Stimulated activated CD8-positive, alpha-beta memory T cell treated with anti-CD3 and anti-CD28 coated beads, Interleukin-2, amount 100 ng/mL, for 48 hours (primary cell): ENCODE results near the gene TPSAB1.

Experiments used
- DNase-seq, 2 donors: peaks; one replicate each; pipeline ENCODE4 v3.0.0-alpha.2; 2020; ENCODE audit warnings: low read depth in 2 of 2

Gene TPSAB1

DNA sequence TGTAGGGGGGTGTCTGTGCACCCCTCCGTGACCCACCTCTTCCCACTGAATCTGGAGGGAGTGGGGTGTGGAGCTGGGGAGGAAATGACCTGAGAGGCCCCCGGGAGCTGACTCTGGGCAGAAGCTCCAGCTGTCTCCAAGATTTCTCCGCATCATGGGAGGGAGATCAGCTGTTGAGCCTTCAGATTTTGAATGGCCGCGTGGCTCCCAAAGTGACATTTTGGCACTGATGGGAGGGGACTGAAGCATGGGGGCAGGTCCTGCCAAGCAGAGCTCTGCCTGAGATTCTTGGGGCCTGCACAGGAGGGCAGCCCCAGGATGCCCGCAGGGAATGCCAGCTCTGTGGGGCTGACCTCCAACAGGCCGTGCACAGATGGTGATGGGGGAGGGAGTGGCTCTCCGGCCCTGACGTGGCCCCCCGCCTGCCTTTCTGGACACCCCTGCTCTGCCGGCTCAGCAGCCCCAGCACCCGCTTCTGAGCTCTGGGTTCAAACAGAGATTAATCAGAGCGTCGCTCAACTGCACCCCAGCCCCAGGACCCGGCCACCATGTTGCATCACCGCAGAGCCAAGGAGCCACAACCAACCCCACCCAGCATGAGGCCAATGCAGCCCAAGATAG is 43.6 kb downstream of the TPSAB1 start:
- no peak for DNase-seq

GRCh38 chr16:1285669-1286512 is 45.4 kb downstream of the TPSAB1 start:
- no peak for DNase-seq

GRCh38 chr16:1286513-1287094 is 46.1 kb downstream of the TPSAB1 start:
- no peak for DNase-seq

GRCh38 chr16:1287982-1288670 is 47.6 kb downstream of the TPSAB1 start:
- no peak for DNase-seq

DNA sequence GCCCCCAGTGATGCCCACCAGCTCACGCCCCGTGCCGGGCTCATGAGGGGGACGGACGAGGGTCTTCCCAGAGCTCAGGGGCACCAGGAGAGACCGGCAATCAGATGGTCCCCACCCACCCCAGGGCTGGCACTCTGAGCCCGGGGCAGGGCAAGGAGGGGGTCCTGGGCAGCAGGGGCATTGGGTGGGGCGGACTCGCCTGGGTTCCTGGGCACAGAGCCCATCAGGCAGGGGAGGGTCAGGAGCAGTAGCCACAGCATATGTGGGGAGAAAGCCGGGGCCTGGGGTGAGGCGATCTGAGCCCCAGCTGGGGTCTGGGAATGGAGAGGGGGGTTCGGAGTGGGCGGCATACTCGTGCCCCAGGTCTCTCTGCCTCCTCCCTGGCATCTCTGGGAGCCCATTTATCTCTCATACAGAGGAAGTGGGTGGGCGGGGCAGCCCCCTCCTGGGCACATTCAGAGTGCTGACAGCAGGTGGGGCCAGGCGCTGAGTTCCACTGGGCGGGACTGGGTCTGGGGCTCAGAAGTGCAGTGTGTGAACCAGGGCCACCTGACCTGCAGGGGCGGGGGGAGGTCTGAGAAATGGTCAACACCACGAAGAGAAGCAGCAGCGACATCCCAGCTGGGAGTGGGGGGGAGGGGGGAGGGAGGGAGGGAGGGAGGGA is 48.4 kb downstream of the TPSAB1 start:
- no peak for DNase-seq

DNA sequence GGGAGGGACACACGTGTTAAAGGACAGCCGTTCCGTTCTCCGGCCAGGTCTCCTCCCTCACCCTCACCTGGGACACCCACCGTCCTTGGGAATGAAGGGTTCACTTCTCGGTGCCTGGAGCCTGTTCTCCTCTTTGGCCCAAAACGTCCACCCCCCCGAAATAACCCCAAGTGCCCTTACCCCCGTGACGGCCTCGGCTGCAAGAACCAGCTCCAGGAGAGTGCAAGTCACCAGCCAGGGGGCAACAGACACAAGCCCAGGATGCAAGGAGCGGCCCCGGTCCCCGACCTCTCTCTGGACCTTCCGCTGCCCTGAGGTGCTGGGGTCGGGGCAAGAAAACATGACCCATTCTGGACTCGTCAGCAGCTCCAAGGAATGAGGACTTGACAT is 49.0 kb downstream of the TPSAB1 start:
- no peak for DNase-seq

DNA sequence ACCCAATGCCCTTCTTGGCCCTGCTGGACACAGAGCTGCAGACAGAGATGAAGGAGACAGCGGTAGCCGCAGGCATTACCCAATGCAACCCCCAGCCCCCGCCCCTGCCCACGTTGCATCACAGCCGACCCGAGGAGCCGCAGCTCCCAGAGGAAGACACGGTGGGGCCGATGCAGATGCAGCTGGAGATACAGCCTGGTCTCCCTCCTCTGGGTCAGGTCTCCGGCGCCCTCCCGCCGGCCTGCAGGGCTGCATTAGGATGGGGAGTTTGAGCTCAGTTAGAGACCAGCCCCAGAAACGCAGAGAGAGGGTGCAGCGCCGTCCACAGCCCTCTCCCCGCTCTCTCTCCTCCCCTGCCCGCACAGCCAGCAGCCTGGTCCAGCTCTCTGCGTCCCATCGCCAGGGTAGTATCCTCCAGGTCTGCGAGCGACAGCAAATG is 49.6 kb downstream of the TPSAB1 start:
- DNase-seq: no peak

DNA sequence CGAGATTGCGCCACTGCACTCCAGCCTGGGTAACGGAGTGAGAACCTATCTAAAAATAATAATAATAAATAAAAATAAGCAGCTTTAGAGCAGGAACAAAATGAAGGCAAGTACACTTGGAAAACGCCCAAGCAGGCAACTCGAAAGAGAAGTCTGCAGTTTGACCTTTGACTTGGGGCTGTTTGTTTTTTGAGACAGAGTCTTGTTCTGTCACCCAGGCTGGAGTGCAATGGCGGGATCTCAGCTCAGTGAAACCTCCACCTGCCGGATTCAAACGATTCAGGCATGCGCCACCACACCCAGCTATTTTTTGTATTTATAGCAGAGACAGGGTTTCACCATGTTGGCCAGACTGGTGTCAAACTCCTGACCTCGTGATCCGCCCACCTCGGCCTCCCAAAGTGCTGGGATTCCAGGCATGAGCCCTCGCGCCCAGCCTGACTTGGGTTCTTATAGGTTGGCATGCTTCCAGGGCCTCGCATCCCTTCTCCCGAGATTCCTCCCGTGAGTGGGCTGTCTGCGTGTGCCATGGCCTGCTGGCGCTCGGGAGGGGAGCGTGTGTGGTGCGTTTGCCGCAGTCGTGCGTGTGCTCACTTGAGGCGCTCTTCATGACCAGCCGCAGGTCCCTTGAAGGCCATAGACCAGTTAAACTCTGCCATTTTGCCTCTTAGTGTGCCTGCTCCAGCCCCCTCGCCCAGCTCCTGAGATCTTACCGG is 50.5 kb downstream of the TPSAB1 start:
- no peak for DNase-seq

- no peak for DNase-seq
These were observed 51.1 kb downstream of the TPSAB1 start for GRCh38 chr16:1291576-1291974.
